Keratinocyte (primary cell): Measurements from ENCODE around the gene DAPK2.

Experiments
- CTCF ChIP-seq, 3 experiments: IDR thresholded peaks in 1 of 3; conservative IDR thresholded peaks in 1 of 3; optimal IDR thresholded peaks in 1 of 3; 2 replicates in 2 of 3; 3 replicates in 1 of 3; pipeline versions ENCODE3 to v1.5.1; 2011; ENCODE audit warnings: low read length in 3 of 3, mild to moderate bottlenecking in 3 of 3, moderate library complexity in 2 of 3, control low read depth in 1 of 3, inconsistent platforms in 1 of 3; ENCODE audit not compliant: insufficient read depth in 2 of 3; ENCODE audit errors: extremely low read depth in 1 of 3
- EZH2 ChIP-seq: IDR thresholded peaks from one replicate; pipeline ENCODE4 v1.6.1; 2012; ENCODE audit warnings: inconsistent platforms, mild to moderate bottlenecking, low read length, moderate library complexity

- TF ChIP-seq CTCF (optimal IDR thresholded peaks at IDR 0.05 in 1 of 3, IDR thresholded peaks at IDR 0.05 in 1 of 3, conservative IDR thresholded peaks at IDR 0.05 in 1 of 3; ENCODE audit: extremely low read depth in 1 of 3, insufficient read depth in 2 of 3, low read length in 3 of 3) (no peak), EZH2 (no peak)
These were observed 176.3 kb downstream of the DAPK2 start for GRCh38 chr15:63870043-63870394.
